Upper lobe of left lung (tissue), 6 donors: ENCODE data around the gene NSL1. TPM values are rescaled to one million over a fixed set of nuclear protein-coding genes. Genes with fewer than 3 reads are reported as not detected.
A peak's percentile ranks its signal among the peaks of the same experiment; 100 is the strongest.

Source experiments
- ATAC-seq, 2 donors: fragments of 200-7000 bp; cut with Tn5 transposase; one replicate each; pipeline ENCODE4 v1.9.1; 2022; ENCODE audit warnings: mild to moderate bottlenecking in 2 of 2, moderate library complexity in 2 of 2; ENCODE audit not compliant: low FRiP score in 2 of 2
- DNase-seq, 2 donors: peaks; one replicate each; pipeline ENCODE4 v3.0.0-alpha.2; 2019 to 2020
- H3K27ac ChIP-seq, 4 donors: fragments of 200-600 bp; sonication (generic); one replicate each; pipeline ENCODE4 v1.5.1; 2016 to 2019
- H3K27me3 ChIP-seq, 4 donors: fragments of 200-600 bp; sonication (generic); one replicate each; pipeline ENCODE4 v1.5.1; 2017 to 2019
- H3K36me3 ChIP-seq, 4 donors: fragments of 200-600 bp; sonication (generic); one replicate each; pipeline ENCODE4 v1.5.1; 2016 to 2019
- H3K4me1 ChIP-seq, 4 donors: fragments of 200-600 bp; sonication (generic); one replicate each; pipeline ENCODE4 v1.5.1; 2018 to 2019
- H3K4me3 ChIP-seq, 4 donors: fragments of 200-600 bp; sonication (generic); one replicate each; pipeline ENCODE4 v1.5.1; 2017 to 2019; ENCODE audit warnings: mild to moderate bottlenecking in 2 of 4, moderate library complexity in 1 of 4
- H3K9me3 ChIP-seq, 4 donors: fragments of 200-600 bp; sonication (generic); one replicate each; pipeline ENCODE4 v1.5.1; 2018 to 2019
- EP300 ChIP-seq, 4 donors: sonication (generic); formaldehyde crosslinking; IDR thresholded peaks; one replicate each; pipeline ENCODE4 v1.5.1; 2017; ENCODE audit warnings: antibody characterized with exemption in 4 of 4, control low read depth in 2 of 4
- POLR2A ChIP-seq, 4 donors: fragments of 450-650 bp; IDR thresholded peaks; one replicate each; pipeline ENCODE4 v1.5.1; 2016 to 2017; ENCODE audit warnings: antibody characterized with exemption in 4 of 4, mild to moderate bottlenecking in 2 of 4
- POLR2AphosphoS5 ChIP-seq, 2 donors: sonication (generic); formaldehyde crosslinking; IDR thresholded peaks; one replicate each; pipeline ENCODE4 v1.5.1; 2017; ENCODE audit warnings: antibody characterized with exemption in 2 of 2
- WGBS, 2 donors: methylation state at CpG; one replicate each; pipeline ENCODE4 v1.1.5; 2017 to 2018; 5-methylcytosine and 5-hydroxymethylcytosine counted together
- total RNA-seq, 6 donors: library from RNA; depleted of rRNA in 4 of 6; stranded (reverse); fragments of >200 nt in 4 of 6; gene quantifications; one replicate each; pipeline versions ENCODE4 v1.1.0 to v1.2.1, GENCODE V29; 2016 to 2021
- TF ChIP-seq, protein P1 (sequence below), 6 experiments: fragments of 450-650 bp in 4 of 6; fragments of 200-600 bp in 2 of 6; sonication (generic) in 2 of 6; IDR thresholded peaks; one replicate each; pipeline ENCODE4 v1.5.1; 2016 to 2019; ENCODE audit warnings: antibody characterized with exemption in 6 of 6
- donor health status: DM: no; HTN: no; CAD: no; lungs with moderate emphysema.
- donor health status: DM: no; HTN: yes; CAD: no; lungs with severe emphysema.

NSL1 gene
- total RNA-seq, 6 donors from 2014 or later: 26.5 to 44.5 (median 34.1) TPM

DNA sequence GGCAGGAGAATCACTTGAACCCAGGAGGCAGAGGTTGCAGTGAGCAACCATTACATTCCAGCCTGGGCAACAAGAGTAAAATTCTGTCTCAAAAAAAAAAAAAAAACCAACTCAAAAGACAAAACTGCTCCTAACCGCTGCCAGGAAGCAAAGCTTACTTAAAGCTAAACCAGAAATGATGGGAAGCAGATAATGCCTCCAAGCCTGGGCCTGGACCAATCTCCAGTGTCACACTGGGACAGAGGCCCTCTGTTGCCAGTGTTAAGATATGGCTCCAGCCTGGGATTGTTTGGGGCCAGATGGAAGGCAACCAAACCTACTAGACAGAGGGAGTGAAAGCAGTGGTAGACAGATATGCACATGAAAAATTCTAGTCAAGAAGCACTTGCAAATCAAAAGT lies 36.9 kb downstream of the NSL1 start:
- no peaks in the 10 kb centered on the region for H3K27me3 ChIP-seq
- H3K27ac ChIP-seq: peak overlapping the region in 2 of 4 donors; percentile 20 to 52
- ATAC-seq (no peak), DNase-seq (no peak)
- 9 to 50% methylated on average over 1 of the region's 1 CpG for WGBS, 2 donors
- H3K4me3 ChIP-seq: no peak overlapping the region
- peaks cover 0 to 4% (median 0%) of the 10 kb centered on the region in 4 donors for H3K36me3 ChIP-seq
- no peaks in the 10 kb centered on the region for H3K9me3 ChIP-seq
- TF ChIP-seq POLR2AphosphoS5 (IDR thresholded peaks at IDR 0.05) (no peak), POLR2A (IDR thresholded peaks at IDR 0.05) (no peak), EP300 (IDR thresholded peaks at IDR 0.05) (no peak)
- TF ChIP-seq, protein P1, sequence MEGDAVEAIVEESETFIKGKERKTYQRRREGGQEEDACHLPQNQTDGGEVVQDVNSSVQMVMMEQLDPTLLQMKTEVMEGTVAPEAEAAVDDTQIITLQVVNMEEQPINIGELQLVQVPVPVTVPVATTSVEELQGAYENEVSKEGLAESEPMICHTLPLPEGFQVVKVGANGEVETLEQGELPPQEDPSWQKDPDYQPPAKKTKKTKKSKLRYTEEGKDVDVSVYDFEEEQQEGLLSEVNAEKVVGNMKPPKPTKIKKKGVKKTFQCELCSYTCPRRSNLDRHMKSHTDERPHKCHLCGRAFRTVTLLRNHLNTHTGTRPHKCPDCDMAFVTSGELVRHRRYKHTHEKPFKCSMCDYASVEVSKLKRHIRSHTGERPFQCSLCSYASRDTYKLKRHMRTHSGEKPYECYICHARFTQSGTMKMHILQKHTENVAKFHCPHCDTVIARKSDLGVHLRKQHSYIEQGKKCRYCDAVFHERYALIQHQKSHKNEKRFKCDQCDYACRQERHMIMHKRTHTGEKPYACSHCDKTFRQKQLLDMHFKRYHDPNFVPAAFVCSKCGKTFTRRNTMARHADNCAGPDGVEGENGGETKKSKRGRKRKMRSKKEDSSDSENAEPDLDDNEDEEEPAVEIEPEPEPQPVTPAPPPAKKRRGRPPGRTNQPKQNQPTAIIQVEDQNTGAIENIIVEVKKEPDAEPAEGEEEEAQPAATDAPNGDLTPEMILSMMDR (IDR thresholded peaks at IDR 0.05): no peak
- peaks cover 17 to 40% (median 31%) of the 10 kb centered on the region in 4 donors for H3K4me1 ChIP-seq

DNA sequence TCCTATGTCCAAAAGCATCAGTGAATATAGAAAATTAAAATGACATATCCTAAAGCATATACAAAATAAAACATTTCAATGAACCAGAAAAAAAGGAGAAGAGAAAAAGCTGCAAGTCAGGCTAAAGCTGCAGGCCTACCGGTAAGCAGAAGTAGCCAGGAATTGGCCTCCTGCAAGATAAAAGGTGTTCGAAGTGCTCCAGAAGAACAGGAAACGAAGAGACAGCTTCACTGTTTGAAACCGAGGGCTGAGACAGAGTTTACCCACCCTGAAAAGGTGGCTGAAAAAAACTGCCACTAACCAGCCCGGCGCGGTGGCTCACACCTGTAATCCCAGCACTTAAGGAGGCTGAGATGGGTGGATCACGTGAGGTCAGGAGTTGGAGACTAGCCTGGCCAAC lies 37.4 kb downstream of the NSL1 start:
- Histone ChIP-seq H3K9me3 (no peaks in the 10 kb centered on the region), H3K4me1 (peaks cover 17 to 42% (median 34%) of the 10 kb centered on the region in 4 donors), H3K27me3 (no peaks in the 10 kb centered on the region), H3K4me3 (no peak overlapping the region), H3K27ac (peak overlapping the region in 3 of 4 donors; percentile 2 to 52 (median 19)), H3K36me3 (peaks cover 0 to 4% (median 0%) of the 10 kb centered on the region in 4 donors)
- ATAC-seq: no peak
- no peak for DNase-seq
- 66 to 77% methylated on average over 8 of the region's 8 CpGs for WGBS, 2 donors
- no peak for TF ChIP-seq POLR2A (IDR thresholded peaks at IDR 0.05)
- TF ChIP-seq, protein P1 (IDR thresholded peaks at IDR 0.05): no peak
- no peak for TF ChIP-seq POLR2AphosphoS5 (IDR thresholded peaks at IDR 0.05)
- no peak for TF ChIP-seq EP300 (IDR thresholded peaks at IDR 0.05)

DNA sequence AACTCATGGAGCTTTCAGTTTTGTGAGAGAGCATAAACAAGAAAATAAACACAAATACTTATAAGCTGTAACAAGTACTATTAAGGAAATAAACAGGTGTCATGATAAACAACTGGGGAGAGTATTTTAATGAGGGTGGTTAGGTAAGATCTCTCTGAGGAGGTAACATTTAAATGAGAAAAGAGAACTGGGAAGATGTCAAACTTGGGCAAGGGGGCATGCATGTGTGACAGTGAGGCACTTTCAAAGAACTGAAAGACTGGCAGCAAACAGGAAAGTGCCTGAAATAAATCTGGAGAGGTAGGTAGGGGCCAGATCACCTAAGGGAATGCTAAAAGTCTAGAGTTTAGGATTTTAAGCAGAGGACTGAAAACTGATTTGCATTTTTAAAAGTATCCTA lies 37.8 kb downstream of the NSL1 start:
- peak overlapping the region in 2 of 4 donors; percentile 2 to 52 for H3K27ac ChIP-seq

DNA sequence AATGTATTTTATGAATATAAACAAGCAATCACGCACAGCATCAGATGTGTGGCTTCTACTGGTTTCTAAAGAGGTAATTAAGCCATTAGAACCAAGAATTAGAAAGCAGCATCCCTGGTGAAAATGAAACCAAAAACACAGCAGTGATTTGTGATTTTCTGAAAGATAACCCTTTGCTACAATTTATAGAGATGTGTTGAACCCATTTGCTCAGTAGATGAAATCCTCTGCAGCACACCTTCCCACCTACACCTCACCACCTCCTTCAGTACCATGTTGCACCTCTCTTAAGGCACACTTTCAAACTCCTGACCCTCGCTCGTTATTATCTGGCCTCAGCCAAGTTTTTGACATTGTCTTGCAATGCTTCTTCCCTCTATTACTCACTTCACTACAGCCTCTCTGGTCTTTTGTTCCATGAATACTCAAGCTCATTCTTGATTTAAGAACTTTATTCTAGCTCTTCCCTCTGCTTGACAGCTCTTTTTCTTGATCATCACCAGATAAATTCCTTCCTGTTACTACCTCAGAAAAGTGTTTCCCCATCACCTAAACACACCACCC lies 38.6 kb downstream of the NSL1 start:
- ATAC-seq (peak in 1 of 2 donors; percentile 51), DNase-seq (no peak)
- TF ChIP-seq POLR2AphosphoS5 (IDR thresholded peaks at IDR 0.05) (no peak), EP300 (IDR thresholded peaks at IDR 0.05) (no peak), POLR2A (IDR thresholded peaks at IDR 0.05) (no peak)
- TF ChIP-seq, protein P1 (IDR thresholded peaks at IDR 0.05): no peak
- Histone ChIP-seq H3K9me3 (no peaks in the 10 kb centered on the region), H3K4me1 (peaks cover 17 to 42% (median 34%) of the 10 kb centered on the region in 4 donors), H3K27me3 (no peaks in the 10 kb centered on the region), H3K36me3 (peaks cover 0 to 4% (median 0%) of the 10 kb centered on the region in 4 donors), H3K4me3 (peak overlapping the region in 3 of 4 donors; percentile 11 to 22 (median 21)), H3K27ac (peak overlapping the region; percentile 15 to 70 (median 34))
- 39 to 41% methylated on average over 3 of the region's 3 CpGs for WGBS, 2 donors

More for the DNA sequence above, 37.8 kb downstream of the NSL1 start:
- Histone ChIP-seq H3K9me3 (no peaks in the 10 kb centered on the region), H3K4me3 (no peak overlapping the region), H3K36me3 (peaks cover 0 to 4% (median 0%) of the 10 kb centered on the region in 4 donors), H3K27me3 (no peaks in the 10 kb centered on the region), H3K4me1 (peaks cover 17 to 42% (median 34%) of the 10 kb centered on the region in 4 donors)
- ATAC-seq (no peak), DNase-seq (no peak)
- no peak for TF ChIP-seq EP300 (IDR thresholded peaks at IDR 0.05)
- no peak for TF ChIP-seq POLR2A (IDR thresholded peaks at IDR 0.05)
- no peak for TF ChIP-seq POLR2AphosphoS5 (IDR thresholded peaks at IDR 0.05)
- TF ChIP-seq, protein P1 (IDR thresholded peaks at IDR 0.05): no peak
